Measurements from ENCODE around the gene RGS13.

- TF ChIP-seq CTCF (IDR thresholded peaks at IDR 0.05) (no peak), EZH2phosphoT487 (IDR thresholded peaks at IDR 0.05) (no peak)
Measured at GRCh38 chr1:192707978-192708547, 72.1 kb downstream of the RGS13 start.
